GM19328 (cell line): ENCODE data around the gene KCNIP4.

Experiments used
- ATAC-seq: cut with Tn5 transposase; IDR thresholded peaks from one replicate; pipeline ENCODE4 v1.9.1; 2021; ENCODE audit warnings: mild to moderate bottlenecking, moderate library complexity; ENCODE audit not compliant: unreplicated experiment

KCNIP4 gene

DNA sequence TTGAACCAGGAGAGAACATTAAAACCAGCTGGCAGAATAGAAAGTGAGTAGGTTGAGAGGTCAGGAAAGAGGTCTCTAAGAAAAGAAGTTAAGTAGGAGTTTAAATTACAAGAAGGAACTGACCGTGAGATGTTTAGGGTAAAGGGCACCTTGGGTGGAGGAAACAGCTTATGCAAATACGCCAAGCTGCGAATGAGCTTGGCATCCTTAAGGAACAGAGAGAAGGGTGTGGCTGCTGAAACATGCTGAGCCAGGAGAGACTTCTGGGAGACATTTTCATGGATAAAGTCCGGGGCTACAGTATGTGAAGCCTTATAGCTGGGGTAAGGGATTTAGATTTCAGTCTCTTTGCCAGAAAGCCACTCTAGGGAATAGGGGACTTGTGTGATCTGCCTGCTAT, 249.1 kb downstream of the KCNIP4 start:
- no peak for ATAC-seq

DNA sequence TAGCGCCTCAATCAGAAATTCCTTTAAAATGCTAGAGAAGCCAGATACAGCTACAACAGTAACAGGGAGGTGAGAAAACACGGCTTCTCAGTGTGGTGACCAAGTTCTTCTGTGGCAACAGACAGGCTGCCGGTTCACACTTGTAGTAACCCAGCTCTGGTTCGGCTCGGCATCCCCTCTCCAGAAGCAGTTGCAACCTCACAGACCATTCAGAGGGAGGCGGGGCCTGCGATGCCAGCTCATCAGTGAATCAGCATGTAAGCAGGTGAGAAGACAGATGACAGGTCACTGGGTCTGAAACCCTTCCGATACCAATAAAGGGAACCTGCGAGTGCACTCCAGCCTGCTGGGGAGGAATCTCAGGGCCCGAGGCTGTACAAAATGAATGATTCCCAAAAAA, 251.0 kb downstream of the KCNIP4 start:
- ATAC-seq = no peak

DNA sequence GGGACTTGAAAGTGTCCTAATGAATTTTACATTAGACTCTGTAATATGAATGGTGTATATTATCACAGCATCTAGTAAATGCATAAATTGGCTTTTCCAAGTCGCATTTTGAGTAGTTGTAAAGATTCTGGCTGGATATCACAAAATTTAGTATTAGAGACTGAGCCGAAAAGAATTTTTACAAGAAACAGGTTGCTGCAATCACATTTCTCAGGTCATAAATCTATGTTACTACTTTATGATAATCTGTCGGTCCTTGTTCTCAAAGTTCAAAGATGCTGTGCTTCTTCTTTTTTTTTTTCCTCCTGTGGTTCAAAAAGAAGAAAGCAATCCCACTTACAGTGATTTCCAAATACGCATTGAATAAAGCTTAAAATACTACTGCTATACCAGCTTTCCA, 253.4 kb downstream of the KCNIP4 start:
- ATAC-seq = no peak

DNA sequence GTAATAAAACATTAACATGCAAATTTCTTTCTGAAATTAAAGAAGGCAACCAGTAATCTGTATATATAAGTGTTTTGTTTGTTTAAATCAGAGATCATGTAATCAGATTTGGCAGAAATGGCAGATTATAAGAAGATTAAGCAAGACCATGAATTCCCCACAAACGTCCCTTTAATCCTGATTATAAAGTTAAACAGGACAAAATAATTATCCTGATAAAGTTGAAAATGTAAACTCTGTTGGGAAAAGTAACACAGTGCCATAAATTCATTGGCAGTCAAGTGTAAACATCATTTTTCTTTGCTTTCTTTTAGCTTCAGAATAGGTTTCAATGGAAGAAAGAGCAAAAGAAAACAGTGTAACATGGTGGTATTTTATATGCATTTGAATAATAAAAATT, 256.3 kb downstream of the KCNIP4 start:
- ATAC-seq = no peak

DNA sequence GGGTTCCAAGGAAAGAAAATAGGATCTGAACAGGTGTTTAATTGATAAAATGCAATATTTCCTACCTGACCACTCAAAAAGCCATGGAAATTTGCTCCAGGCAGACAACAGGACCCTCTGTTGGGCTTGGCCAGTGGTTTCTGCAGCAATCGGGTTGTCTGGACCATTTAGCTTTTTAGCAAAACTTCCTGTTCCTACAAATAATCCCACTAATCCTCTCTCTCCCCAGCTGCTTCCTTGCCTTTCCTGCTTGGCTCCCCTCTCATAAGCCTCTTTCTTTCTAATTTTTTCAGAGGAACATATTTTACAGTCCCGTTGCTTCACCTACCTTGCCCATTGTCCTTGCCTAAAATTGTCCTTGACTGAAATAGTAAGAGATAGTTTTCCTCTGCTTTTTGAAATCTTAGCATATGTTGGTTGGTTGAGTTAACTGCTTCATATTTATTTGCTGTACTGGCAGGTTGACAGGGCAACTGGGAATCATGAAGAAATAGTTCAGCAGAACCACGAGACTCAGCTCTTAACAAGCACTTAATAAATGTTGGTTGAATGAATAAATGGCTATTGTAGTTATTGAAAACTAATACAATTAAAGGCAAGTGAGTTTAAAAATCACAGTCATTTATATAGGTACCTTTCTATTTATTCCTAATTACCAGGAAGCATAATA, 259.8 kb downstream of the KCNIP4 start:
- no peak for ATAC-seq

DNA sequence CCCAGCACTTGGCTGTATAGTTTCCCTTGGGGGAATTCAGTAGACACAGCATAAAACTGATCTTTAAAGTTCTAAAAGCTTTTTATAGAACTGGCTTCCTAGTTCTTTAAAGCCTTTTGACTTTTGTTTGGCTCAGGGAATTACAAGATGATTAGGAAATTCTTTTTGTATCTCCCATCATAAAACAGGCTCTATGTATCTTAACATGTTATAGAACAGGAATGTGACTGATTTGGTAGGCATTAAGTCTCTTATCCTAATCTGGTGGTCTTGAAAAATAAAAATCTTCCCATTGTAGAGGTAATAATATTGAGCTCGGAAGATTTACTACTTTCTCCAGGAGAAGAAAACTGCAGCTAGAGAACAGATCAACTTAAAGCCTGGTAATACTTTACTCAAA, 262.7 kb downstream of the KCNIP4 start:
- no peak for ATAC-seq

DNA sequence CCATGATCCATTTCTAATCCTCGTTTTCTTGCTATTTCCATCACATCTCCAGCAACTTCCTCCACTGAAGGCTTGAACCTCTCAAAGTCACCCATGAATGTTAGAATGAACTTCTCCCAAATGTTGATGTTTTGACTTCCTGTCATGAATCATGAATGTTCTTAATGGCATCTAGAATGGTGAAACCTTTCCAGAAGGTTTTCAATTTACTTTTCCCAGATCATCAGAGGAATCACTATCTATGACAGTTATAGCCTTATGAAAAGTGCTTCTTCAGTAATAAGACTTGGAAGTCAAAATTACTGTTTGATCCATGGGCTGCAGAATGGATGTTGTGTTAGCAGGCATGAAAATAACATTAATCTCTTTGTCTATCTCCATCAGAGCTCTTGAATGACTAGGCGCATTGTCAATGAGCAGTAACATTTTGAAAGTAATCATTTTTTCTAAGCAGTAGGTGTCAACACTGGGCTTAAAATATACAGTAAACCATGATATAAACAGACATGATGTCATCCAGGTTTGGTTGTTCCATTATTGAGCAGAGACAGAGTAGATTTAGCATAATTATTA, 268.2 kb downstream of the KCNIP4 start:
- no peak for ATAC-seq

DNA sequence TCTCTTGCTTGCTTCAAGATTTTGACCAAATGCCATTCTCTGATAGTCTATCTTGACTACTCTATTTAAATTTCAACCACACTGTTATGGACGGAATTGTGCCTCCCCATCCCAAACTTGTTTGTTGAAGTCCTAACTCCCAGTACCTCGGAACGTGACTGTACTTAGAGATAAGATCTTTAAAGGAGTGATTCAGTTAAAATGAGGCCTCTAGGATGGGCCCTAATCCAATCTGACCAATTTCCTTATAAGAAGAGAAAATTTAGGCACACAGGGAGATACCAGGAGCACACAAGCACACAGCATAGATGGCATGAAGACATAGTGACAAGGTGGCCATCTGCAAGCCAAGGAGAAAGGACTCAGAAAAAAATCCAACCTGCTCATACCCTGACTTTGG, 269.9 kb downstream of the KCNIP4 start:
- no peak for ATAC-seq

DNA sequence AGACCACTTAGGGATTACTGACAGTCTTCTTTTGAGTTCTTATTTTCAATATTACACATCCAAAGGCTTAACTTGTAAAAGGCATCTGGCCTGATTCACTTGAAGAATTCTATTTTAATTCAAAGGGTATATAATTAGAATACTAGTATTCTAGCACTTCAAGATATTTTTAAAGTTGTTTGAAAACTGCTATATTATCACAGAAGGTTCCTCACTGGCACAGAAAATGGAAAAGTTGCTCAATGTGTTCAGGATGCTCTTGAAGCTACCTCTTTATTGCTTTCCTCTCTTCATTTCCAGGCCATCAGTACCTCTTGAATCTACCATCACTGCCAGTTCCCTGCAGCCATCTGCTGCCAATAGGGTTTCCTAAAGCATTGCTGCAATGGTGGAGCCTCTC, 271.4 kb downstream of the KCNIP4 start:
- no peak for ATAC-seq

DNA sequence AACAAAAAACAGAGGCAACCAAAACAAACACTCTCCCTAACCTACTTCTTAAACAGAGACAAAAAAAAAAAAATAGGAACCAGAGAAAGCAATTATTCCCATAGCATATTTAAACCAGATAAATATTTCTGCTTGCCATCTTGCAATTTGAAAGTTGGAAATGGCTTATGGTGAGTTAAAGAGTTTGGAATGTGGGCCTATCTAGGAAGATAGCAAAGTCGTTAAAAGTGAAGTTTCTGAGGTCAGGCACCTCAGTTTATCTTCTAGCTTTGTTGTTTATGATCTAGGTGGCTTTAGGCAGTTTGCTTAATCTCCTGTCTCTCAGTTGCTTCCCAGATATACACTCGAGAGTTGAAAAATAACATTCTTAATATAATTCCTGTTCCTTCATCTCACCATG, 284.2 kb downstream of the KCNIP4 start:
- ATAC-seq = no peak

DNA sequence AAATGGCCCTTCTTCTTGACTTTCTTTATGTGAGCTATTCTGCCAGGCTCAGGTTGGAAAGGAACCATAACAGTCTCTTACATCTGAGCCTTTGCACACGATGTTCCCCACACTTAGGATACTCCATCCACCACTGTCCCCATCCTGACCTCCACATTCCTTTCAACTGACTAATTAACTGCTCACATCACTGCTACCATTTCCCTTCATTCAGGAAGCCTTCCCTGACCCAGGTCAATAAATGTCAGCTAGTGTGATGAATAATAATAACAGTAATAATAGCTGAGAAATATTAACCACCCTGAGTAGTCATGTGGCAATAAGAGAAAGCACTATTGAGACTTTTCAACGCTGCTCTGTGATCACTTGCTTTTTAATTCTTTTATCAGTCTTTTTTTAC, 291.7 kb downstream of the KCNIP4 start:
- no peak for ATAC-seq

DNA sequence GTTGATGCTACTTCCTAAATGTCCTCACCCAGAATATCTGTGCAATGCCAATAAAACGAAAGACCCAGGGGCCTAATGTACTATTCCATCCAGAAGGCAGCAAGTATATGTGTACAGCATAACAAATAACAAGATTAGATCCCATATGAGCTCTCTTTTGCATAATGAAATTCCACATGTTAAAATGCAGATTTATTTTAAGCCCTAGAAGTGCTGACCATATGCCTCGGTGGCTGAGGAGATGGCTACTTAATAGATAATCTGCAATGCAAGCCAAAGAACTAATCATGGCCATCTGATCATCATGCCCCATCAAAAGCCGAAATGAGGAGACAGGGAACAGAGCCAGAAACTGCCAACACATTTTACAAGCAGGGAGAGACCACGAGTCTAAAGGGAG, 293.5 kb downstream of the KCNIP4 start:
- no peak for ATAC-seq

DNA sequence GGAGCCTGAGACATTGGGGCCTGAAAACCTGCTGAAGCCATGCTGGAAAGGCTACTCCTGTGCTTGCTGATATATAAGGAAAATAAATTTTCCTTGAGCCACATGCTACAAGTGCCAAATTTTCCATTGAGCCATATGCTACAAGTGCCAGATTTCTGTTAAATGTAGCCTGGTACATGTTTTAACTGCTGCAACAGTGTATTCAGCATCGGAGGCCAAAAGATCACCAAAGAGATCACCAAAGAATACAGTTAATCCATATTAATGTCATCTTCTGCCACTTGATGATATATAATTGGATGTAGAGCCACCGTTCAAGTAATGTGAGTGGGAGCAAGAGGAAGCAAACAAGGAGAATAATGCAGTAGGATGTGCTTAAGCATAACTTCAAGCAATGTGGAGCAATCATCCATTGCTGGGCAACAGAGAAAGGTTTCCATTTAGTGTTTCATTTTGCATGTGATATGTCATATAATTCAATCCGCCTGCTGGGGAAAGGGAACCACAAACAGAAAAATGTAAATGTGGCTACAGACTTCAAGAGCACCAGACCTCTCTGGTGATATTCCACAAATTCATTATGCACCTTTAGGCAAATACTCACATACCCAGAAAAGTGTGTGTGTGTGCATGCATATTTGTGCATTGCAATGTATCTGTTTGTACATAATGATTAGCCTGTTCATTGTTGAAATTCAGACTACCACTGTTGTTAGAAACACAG, 295.9 kb downstream of the KCNIP4 start:
- no peak for ATAC-seq

DNA sequence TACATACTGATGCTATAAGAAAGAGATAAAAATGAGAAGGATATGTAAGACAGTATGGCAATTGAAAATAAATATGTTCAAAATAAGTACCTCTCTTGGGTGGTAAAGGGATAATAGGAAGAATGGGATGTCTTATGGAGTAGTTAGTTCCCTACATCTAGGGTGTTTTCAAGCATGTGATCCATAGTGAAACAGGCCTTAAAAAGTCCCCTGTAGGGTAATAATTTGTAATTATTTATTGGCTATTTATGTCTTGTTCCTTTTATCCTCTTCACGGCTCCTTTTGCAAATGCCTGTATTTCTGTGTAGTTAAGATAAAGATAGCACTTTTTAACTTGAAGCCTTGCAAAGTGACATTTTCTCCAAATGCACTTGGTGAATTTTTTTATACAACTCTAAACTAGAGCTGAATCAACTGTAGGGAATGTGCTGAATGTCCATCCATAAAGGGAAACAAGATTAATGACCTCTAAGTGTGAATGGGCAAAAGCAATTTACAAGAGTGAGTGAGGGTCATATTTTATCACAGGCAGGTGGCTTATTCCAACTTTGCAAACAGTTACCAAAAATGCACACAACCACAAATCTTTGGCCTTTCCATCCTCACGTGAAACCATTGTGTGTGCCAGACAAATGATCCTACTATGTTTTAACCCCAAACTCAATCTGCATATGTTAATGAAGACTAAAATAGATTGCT, 299.0 kb downstream of the KCNIP4 start:
- no peak for ATAC-seq

DNA sequence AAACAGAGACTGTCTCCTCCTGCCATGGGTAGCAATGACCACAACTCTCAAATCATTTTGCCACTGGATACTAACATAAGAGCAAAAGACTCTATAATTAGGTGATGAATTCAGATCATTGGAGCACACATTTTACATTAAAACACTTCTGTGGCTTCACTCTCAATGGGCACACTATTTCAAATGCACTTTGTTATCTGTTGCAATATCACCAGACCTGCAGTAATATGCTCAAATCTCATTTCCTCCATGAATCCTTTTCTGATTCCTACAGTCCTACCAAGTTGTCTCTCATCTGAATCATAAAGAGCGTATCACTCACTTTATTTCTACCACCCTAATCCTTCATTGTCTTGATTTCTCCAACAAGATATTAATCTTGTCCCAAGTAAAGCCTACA, 302.8 kb downstream of the KCNIP4 start:
- ATAC-seq = no peak

DNA sequence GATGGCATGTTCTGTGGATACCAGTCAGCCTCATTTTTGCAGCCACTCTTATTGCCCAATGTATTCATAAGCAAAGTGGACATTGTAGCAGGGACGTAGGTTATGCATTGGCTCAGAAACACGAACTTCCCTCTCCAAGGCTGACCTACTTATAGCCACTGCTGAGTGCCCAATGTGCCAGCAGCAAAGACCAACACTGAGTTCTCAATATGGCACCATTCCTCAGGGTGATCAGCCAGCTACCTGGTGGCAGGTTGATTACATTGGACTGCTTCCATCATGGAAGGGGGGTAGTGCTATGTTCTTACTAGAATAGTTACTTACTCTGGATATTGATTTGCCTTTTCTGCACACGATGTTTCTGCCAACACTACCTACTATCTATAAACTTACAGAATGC, 306.9 kb downstream of the KCNIP4 start:
- ATAC-seq = no peak

DNA sequence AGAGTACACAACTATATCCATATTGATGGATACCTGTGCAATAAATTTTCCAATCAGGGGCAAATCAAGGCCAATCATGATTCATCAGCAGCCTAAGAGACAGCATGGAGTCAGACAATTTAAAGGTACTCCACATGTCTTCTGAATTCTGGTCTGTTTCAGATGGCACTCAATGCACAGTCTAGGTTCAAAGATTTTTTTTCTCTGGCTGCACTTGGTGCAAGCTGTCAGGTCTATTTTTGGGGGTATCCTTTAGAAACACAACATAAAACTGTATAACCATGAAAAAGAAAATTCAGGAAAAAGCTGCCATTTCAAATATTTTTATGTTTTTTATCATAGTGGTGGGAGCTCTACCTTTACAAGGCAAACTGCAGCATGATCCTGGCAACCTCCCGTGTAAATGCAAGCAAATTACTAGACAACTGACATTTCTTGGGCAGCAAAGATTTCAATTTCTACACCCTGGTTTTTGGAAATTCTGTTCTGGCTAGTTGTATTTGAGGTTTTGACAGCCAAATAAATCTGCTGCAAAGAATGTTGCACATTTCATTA, 310.3 kb downstream of the KCNIP4 start:
- ATAC-seq = no peak

DNA sequence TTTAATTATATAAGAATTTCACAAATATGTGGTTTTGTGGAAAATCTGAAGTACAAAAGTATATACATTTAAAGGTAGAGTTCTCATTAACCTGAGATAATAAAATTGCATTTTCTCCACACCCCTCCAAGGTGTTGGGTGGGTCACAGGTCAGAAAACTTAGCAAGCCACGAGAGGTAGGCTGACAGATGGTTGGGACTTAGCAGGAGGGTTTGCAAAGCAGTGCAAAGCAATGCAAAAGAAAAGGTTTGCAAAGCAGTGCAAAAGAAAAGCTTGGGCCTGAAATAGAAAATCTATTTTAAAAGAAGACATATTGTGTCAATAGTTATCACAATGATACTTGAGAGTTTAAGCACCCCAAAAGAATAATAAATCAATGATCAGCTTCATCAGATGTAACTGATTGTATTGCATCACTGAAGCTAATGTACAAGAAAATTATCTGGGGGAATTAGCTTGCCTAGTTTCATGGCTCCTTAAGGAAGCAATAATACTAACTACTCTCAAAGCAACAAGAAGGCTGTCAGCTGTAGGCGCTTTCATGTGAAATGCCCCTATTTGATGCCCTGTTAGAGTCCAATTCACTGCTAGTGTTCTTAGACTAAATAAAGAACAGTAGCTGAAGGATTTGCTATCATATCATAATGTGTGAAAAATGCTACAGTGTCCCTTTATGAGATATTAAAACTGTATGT, 319.5 kb downstream of the KCNIP4 start:
- ATAC-seq = no peak

DNA sequence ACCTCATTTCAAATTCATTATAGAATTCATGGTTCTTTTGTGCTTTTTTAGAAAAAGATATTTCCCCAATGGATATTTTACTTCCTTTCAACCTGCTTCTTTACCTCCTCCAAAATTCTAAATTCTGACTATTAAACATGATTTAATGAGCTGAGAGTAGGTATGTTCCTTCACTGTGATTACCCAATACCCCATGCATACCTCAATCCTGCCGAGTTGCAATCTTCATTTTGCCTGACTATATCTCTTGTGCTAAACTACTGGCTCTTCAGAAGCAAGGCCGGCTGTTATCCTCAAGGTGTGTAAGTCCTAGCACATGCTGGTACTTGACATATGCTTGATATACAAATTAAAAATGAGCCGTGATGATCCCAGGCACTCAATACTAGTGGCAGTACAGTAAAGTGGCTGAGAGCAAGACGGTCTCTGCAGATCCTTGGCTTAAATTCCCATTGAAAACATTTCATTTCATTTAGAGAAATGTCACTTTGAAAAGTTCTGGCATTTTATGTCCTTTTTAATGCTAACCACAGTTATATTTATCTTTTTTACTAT, 320.4 kb downstream of the KCNIP4 start:
- no peak for ATAC-seq

DNA sequence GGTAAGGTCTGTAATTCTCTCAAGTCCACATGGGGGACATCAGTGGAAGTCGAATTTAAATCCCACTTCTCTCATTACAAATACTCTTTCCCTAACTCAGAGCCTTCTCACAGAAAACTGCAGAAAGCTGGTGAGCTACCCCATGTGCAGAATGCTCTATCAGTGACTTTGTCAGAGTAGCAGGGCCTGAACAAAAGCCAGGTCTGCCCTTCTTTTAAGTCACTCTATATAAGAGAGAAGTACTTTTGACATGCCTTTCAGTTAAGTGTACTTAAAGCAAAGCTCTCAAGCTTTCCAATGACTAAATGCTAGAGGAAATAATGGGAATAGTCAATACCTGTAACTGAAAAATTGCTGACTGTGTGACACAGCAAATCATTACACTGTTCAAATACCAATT, 323.1 kb downstream of the KCNIP4 start:
- no peak for ATAC-seq

DNA sequence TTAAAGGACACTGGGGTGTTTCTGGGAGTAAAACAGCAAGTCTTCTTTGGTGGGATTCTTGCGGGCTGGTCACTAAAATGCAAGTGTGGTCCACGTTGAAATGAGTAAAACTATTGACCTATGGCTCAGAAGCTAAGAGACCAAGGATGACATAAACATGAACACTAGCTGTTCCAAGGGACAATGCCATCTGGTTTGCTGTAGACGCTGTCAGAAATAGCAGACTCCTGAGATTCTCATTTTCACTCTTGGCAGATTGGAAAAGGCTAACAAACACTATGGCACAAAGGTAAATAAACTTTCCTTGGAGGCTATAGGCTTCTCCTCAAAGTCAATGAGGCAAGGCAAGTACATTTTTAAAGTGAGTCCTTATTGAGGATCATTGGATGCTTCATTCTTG, 343.6 kb downstream of the KCNIP4 start:
- ATAC-seq = no peak
